HEK293T (cell line): Measurements from ENCODE around the gene MYLK4.

Experiments
- CTCF ChIA-PET: fragments of 350-600 bp; formaldehyde crosslinking; extraction: SDS; loops from one replicate; lab custom pipeline; 2021; ENCODE audit warnings: antibody characterized with exemption, inconsistent platforms; lab: Yijun Ruan, JAX
- POLR2A ChIA-PET: fragments of 350-600 bp; formaldehyde crosslinking; extraction: SDS; loops from one replicate; lab custom pipeline; 2020; ENCODE audit warnings: antibody characterized with exemption, inconsistent platforms; lab: Yijun Ruan, JAX
- DNase-seq: peaks from one replicate; pipeline ENCODE4 v3.0.0; 2012; ENCODE audit warnings: mixed read lengths; ENCODE audit errors: extremely low spot score
- ARNT ChIP-seq: fragments of 450-650 bp; IDR thresholded peaks from 2 replicates; pipeline ENCODE4 v1.6.1; 2017; ENCODE audit warnings: mild to moderate bottlenecking
- BHLHE40 ChIP-seq: fragments of 450-650 bp; IDR thresholded peaks from 2 replicates; pipeline ENCODE4 v1.6.1; 2016; ENCODE audit warnings: mild to moderate bottlenecking, moderate library complexity, borderline replicate concordance
- CTBP1 ChIP-seq: fragments of 450-650 bp; IDR thresholded peaks from 2 replicates; pipeline ENCODE4 v1.6.1; 2016; ENCODE audit warnings: borderline replicate concordance
- ELF4 ChIP-seq: fragments of 450-650 bp; IDR thresholded peaks from 2 replicates; pipeline ENCODE4 v1.6.1; 2017; ENCODE audit warnings: antibody characterized with exemption
- FOXA1 ChIP-seq: fragments of 450-650 bp; IDR thresholded peaks from 2 replicates; pipeline ENCODE4 v1.6.1; 2016; ENCODE audit warnings: mild to moderate bottlenecking
- FOXK2 ChIP-seq: fragments of 450-650 bp; IDR thresholded peaks from 2 replicates; pipeline ENCODE4 v1.6.1; 2016; ENCODE audit warnings: mild to moderate bottlenecking
- FOXM1 ChIP-seq: fragments of 450-650 bp; IDR thresholded peaks from 2 replicates; pipeline ENCODE4 v1.6.1; 2017; ENCODE audit warnings: mild to moderate bottlenecking, borderline replicate concordance
- HDGF ChIP-seq: fragments of 450-650 bp; IDR thresholded peaks from 2 replicates; pipeline ENCODE4 v1.6.1; 2017; ENCODE audit warnings: antibody characterized with exemption, borderline replicate concordance
- L3MBTL2 ChIP-seq: fragments of 450-650 bp; conservative IDR thresholded peaks from 2 replicates; pipeline ENCODE4 v1.6.1; 2016; ENCODE audit warnings: mild to moderate bottlenecking
- LEF1 ChIP-seq: fragments of 450-650 bp; IDR thresholded peaks from 2 replicates; pipeline ENCODE4 v1.6.1; 2017; ENCODE audit warnings: mild to moderate bottlenecking, borderline replicate concordance
- NFRKB ChIP-seq: fragments of 450-650 bp; IDR thresholded peaks from 2 replicates; pipeline ENCODE4 v1.6.1; 2016; ENCODE audit warnings: mild to moderate bottlenecking, moderate library complexity
- SP1 ChIP-seq: fragments of 450-650 bp; IDR thresholded peaks from 2 replicates; pipeline ENCODE4 v1.6.1; 2017
- SUZ12 ChIP-seq: fragments of 450-650 bp; IDR thresholded peaks from 2 replicates; pipeline ENCODE4 v1.6.1; 2016; ENCODE audit warnings: mild to moderate bottlenecking
- TARDBP ChIP-seq: fragments of 450-650 bp; IDR thresholded peaks from 2 replicates; pipeline ENCODE4 v1.6.1; 2016
- ZNF384 ChIP-seq: fragments of 450-650 bp; IDR thresholded peaks from 2 replicates; pipeline ENCODE4 v1.6.1; 2016
- TF ChIP-seq, protein P1 (sequence below): fragments of 450-650 bp; IDR thresholded peaks from 2 replicates; pipeline ENCODE4 v1.6.1; 2016

The MYLK4 gene

DNA sequence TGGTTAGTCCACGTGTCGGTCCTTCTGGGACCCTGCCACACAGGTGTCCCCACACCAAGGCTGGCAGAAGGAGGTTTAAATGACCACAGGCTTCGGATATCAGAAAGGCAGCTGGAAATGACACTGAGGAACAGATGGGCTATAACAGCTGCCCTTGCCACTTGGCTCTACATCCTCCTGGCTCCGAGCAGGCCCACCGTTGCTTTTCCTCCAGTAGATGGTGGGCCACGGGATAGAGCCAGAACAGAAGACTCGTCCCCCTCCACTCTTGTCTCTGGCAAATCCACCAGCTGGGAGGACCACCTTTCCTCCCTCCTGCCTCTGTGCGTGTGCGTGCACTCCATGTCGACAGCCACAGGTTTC, 32.1 kb upstream of the MYLK4 start:
- DNase-seq: no peak
- ChIA-PET POLR2A (interaction anchor here (1.2 kb wide), 1 partner anchor 59 kb away, joined by 3 read pairs; the partner anchor contains the start of gene SERPINB1), CTCF (no interaction called here)
- TF ChIP-seq, protein P1, sequence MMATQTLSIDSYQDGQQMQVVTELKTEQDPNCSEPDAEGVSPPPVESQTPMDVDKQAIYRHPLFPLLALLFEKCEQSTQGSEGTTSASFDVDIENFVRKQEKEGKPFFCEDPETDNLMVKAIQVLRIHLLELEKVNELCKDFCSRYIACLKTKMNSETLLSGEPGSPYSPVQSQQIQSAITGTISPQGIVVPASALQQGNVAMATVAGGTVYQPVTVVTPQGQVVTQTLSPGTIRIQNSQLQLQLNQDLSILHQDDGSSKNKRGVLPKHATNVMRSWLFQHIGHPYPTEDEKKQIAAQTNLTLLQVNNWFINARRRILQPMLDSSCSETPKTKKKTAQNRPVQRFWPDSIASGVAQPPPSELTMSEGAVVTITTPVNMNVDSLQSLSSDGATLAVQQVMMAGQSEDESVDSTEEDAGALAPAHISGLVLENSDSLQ: no peak
- TF ChIP-seq ELF4 (no peak), NFRKB (no peak), ARNT (no peak), LEF1 (no peak), TARDBP (no peak), L3MBTL2 (no peak)

DNA sequence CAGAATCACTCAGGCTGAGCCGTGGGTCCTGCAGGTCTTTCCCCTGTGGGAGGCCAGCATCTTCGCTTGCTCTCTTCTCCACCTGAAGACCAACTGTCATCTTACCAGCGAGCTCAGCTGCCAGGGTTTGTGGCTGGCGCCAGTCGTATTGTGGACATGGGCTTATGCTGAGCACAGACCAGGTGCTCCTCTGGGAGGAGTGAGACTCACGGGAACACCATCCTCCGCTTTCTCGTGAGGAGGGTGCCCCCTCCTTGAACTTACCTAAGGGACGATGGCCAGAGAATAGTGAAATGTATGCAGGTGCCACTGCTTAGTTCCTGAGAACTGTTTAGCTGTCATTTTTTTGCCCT, 31.6 kb upstream of the MYLK4 start:
- ChIA-PET CTCF (no interaction called here), POLR2A (interaction anchor here (1.2 kb wide), 1 partner anchor 59 kb away, joined by 3 read pairs; the partner anchor contains the start of gene SERPINB1)
- DNase-seq: no peak
- TF ChIP-seq SP1 (no peak), SUZ12 (no peak), ARNT (no peak), CTBP1 (no peak), FOXA1 (no peak), BHLHE40 (no peak), NFRKB (no peak), FOXK2 (no peak), TARDBP (no peak), ZNF384 (no peak), ELF4 (no peak)
- TF ChIP-seq, protein P1: no peak

DNA sequence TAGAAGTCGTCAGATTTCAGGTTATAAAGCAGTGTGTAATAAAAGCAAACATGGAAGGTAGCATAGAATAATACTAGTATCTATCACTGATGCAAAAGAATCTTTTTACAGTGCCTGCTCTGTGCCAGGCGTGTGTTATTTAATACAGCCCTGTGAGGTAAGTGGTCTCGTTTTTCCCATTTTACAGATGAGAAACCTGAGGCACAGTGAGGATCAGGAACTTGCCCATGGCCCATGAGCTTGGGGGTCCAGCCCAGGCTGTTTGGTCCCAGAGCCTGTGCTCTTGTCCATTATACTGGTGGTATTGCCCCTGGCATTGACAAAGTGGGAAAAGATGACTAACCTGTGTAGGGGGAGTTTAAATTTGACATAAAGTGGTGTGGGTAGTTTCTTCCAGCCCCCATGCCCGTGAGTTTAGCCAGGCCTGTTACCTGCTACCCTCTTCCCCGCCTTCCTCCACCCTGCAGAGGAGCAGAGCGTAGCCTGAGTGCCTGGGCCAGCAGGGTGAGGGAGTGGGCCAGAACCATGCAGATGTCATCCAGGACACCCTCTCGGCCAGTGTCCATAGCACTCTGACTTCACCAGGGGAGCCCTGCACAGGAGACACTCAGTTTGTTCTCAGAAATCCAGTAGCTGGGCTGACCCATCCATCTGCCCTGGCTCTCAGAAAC, 31.1 kb upstream of the MYLK4 start:
- ChIA-PET POLR2A (interaction anchor here (1.7 kb wide), 1 partner anchor 11 kb away, joined by 6 read pairs; no protein-coding TSS in a partner anchor), CTCF (interaction anchor here (0.7 kb wide), 1 partner anchor 96 kb away, joined by 4 read pairs; no protein-coding TSS in a partner anchor)
- DNase-seq: no peak
- no peak for TF ChIP-seq CTBP1
- TF ChIP-seq ELF4: no peak
- no peak for TF ChIP-seq TARDBP

DNA sequence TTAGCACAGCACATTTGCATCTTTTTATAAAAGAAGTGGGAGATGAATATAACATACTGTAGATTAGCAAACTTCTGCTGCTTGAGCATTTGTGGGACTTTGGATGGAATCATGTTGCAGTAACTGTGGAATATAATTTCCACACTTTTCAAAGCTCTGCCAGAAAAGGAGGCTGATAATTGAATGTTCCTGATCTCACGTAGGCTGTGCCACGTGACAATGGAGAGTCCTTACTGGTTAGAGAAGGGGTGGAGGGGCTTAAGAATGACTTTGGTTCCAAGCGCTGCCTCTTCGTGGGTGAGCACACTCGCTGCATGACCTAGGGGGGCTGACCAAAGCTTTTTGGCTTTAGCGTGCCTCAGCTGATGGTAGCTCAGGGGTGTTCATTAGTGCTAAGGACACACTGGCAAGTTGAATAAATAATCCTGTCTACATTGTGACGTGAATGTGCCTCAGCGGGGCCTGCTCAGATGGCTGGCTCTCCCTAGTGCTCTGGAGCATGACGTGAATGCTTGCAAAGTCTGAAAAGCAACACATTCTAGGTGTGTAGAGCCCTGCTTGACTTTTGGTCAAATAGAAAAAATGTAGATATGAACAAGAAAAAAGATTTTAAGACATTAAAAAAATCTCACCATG, 29.5 kb upstream of the MYLK4 start:
- DNase-seq: no peak
- POLR2A ChIA-PET: interaction anchor here (0.7 to 1.7 kb wide), 2 partner anchors 10 to 283 kb away, joined by 3 to 6 read pairs; no protein-coding TSS in a partner anchor
- CTCF ChIA-PET: no interaction called here
- TF ChIP-seq NFRKB (no peak), SP1 (no peak), FOXM1 (no peak), ELF4 (no peak), ARNT (no peak), HDGF (no peak), LEF1 (no peak), SUZ12 (no peak), ZNF384 (no peak), FOXA1 (no peak), L3MBTL2 (no peak), BHLHE40 (no peak), TARDBP (no peak), FOXK2 (no peak), CTBP1 (no peak)
- TF ChIP-seq, protein P1: no peak

DNA sequence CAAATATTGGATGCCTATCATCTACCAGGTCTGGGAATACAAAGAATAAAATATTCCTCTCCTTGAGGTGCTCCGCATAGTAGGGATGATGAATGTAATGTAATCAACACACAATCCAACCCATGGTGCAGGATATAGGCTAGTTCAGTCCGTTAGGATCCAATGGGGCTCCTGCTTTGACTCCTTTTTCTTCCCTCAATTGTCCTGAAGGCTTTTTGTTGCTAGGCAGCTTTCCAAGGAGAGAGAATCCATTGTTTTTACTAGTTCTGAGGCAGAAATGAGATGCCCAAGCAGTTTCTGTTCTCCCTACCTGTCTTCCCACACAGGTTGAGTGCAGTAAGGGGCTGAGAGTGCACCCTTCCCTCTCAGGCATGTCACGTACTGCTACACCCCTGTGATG, 26.5 kb upstream of the MYLK4 start:
- DNase-seq: no peak
- POLR2A ChIA-PET: interaction anchor here (1.4 kb wide), 1 partner anchor 11 kb away, joined by 3 read pairs; no protein-coding TSS in a partner anchor
- CTCF ChIA-PET: no interaction called here
- TF ChIP-seq TARDBP (no peak), LEF1 (no peak), SP1 (no peak), NFRKB (no peak), ZNF384 (no peak), CTBP1 (no peak), HDGF (no peak), ELF4 (no peak)

DNA sequence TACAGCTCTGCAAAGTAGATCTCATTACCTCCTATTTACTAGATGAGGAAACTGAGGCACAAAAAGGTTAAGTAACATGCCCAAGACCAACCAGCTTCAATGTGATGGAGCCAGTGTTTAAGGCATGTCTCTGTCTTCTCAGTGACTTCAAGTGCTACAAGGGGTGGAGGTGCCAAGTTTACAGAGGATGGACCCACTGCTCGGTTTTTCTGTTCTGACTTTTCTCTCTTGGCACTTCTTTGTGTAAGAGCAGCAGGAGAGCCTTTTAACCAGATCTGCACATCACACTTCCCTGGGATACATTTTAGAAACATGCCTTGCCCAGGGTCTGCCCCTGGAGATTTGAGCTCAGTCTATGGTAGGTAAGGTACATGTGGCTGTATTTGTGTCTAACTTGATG, 24.3 kb upstream of the MYLK4 start:
- no peak for DNase-seq
- ChIA-PET CTCF (interaction anchor here (0.6 kb wide), 1 partner anchor 162 kb away, joined by 3 read pairs; no protein-coding TSS in a partner anchor), POLR2A (no interaction called here)
- TF ChIP-seq HDGF: no peak
- TF ChIP-seq, protein P1: no peak
